HG02623 (cell line): ENCODE data around the gene PLEKHM3.
A peak's percentile ranks its signal among the peaks of the same experiment; 100 is the strongest.

ENCODE experiments used
- ATAC-seq: cut with Tn5 transposase; IDR thresholded peaks from one replicate; pipeline ENCODE4 v1.9.1; 2021; ENCODE audit warnings: moderate library complexity; ENCODE audit not compliant: unreplicated experiment

Gene PLEKHM3

GRCh38 chr2:208025037-208025813 is at the start of gene PLEKHM3:
Gene PLEKHM3, minus strand, starts transcription at chr2:208025527. Its CDS starts 23,888 bp downstream, at chr2:208001639.
- ATAC-seq: peak; percentile 91

- ATAC-seq: no peak
Observed at GRCh38 chr2:208074610-208075356, 49.5 kb upstream of the PLEKHM3 start.

- no peak for ATAC-seq
Observed at GRCh38 chr2:208072250-208072892, 47.0 kb upstream of the PLEKHM3 start.

DNA sequence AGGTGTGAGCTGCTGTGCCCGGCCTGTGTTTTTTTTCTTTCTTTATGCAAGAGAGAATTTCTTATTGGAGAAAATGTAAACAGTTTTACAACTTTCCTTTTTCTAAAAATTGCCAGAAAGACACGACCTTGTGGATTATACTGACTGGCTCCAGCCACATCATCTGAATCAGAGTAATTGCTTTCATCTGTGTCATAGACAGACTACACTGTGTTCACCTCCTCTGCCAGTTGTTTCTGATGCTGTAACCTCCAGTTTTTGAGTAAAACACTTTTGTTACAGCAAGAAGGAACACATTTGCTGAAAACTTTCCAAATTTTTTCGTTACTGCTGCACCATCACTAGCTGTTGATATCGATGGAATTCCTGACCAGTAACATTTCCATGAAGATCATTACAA is 43.9 kb upstream of the PLEKHM3 start:
- no peak for ATAC-seq

DNA sequence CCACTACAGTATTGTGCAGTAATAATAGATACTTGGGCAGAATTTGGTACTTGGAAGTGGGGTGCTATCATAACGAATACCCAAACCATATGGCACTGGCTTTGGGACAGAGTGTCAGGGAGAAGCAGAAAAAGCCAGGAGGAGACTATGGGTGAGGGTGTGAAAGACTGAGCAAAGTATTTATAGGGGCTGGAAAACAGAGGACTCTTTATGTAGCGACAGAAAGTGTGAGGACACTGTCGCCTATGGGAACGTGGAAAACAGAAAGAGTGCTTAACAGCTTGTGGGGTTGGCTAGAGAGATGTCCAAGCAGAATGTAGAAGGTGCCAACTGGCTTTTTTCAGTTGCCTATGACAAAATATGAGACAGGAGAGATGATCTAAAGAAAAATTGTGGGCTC is 40.7 kb upstream of the PLEKHM3 start:
- no peak for ATAC-seq

DNA sequence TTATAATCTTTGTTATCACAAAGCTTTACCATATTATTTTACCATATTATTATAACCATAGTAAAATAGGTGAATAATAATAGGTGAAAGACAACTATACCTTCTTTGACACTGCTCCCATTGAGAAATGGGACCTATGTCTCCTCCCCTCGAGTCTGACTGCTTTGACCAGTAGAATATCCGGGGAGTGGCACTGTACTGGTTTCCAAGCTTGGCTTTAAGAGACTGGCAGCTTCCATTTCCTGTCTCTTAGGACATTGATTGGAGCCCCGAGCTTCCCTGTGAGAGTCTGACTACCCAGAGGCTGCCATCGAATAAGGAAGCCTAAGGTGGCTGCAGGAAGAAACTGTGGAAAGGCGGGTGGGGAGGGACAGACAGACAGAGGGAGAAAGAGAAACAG is 40.1 kb upstream of the PLEKHM3 start:
- no peak for ATAC-seq

DNA sequence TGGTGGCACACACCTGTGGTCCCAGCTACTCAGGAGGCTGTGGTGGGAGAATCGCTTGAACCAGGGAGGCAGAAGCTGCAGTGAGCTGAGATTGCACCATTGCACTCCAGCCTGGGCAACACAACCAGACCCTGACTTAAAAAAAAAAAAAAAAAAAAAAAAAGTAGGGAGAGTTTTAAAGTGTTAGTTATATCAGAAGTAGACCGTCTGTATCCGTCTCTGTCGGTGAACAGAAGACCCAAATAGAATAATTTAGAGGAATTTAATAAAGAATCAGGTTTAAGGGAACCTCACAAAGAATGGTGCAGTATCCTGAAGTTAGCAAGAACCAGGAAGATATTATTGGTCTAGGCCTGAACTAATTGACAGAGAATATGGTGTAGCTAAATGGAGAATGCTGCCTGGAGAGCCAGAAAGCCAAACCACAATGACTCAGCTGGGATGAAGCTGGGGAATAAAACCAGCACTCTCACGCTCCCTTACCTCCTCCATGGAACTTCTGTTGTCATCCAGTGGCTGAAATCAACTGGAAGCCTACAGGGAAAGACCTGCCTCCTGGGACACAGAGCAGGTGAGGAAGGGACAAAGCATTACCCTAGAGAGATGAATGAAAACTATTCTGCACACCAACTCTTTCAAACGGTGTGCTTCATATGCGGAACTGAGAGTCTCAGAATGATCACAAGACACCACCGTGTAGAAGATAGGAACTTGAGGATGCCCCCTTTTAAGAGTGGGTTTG is 39.1 kb upstream of the PLEKHM3 start:
- ATAC-seq: peak; percentile 92

- no peak for ATAC-seq
Observed at GRCh38 chr2:208062961-208063360, 37.6 kb upstream of the PLEKHM3 start.

GRCh38 chr2:208062113-208062512 is 36.8 kb upstream of the PLEKHM3 start:
- no peak for ATAC-seq

- no peak for ATAC-seq
Observed at GRCh38 chr2:208057108-208057507, 31.8 kb upstream of the PLEKHM3 start.

DNA sequence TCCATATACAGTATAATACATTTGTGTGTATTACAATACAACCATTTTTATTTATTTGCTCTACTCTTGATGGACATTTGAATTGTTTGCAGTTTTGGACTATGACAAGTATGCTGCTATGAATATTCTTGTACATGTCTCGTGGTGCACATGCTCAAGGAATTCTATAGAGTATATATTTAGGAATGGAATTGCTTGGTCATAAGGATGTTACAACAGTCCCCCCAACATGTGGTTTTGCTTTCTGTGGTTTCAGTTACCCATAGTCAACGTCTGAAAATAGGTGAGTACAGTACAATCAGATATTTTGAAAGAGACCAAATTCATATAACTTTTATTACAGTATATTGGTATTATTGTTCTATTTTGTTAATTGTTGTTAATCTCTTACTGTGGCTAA is 24.1 kb upstream of the PLEKHM3 start:
- no peak for ATAC-seq

GRCh38 chr2:208049006-208049405 is 23.7 kb upstream of the PLEKHM3 start:
- ATAC-seq: no peak

DNA sequence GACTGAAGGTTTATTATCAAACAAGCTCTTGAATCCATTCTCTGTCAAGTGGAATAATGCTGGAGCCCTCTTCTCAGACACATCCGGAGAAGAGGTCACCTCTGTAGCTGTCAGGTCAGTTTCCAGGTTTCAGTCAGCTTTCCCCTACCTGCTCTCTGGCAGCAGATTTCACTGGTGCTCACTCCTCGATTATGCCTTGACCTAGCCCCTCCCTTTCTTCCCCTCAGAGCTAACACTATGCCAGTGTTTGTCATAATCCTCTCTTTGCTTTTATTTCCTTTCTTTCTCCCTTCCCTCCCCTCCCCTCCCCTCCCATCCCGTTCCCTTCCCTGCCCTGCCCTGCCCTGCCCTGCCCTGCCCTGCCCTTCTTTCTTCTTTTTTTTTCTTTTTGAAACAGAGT is 22.5 kb upstream of the PLEKHM3 start:
- no peak for ATAC-seq

DNA sequence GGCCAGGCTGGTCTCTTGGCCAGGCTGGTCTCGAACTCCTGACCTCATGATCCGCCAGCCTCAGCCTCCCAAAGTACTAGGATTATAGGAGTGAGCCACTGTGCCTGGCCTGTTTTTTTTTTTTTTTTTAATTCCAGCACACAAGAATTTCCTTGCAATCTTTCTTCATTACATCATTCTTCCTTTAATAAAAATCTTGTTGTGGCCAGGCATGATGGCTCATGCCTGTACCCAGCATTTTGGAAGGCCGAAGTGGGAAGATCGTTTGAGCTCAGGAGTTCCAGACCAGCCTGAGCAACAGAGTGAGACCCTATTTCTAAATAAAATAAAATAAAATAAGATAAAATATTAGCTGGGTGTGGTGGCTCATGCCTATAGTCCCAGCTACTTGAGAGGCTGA is 21.4 kb upstream of the PLEKHM3 start:
- no peak for ATAC-seq

GRCh38 chr2:208042450-208042849 is 17.1 kb upstream of the PLEKHM3 start:
- no peak for ATAC-seq

- no peak for ATAC-seq
Observed at GRCh38 chr2:208042041-208042440, 16.7 kb upstream of the PLEKHM3 start.

GRCh38 chr2:208040199-208041171 is 15.2 kb upstream of the PLEKHM3 start:
- peak; percentile 78 for ATAC-seq

GRCh38 chr2:208039376-208040110 is 14.2 kb upstream of the PLEKHM3 start:
- ATAC-seq: no peak
